SKM-1 treated with dmso at 0.1 percent for 144 hours (cell line): Measurements from ENCODE around the gene SLC4A1.

Source experiments
- DNase-seq: peaks from one replicate; lab custom pipeline; 2025; ENCODE audit not compliant: unreplicated experiment; lab: John Stamatoyannopoulos, UW

SLC4A1 gene

GRCh38 chr17:44221862-44222111 lies 46.1 kb downstream of the SLC4A1 start:
- DNase-seq, result no peak

- peak; percentile 53 for DNase-seq
These were observed 46.7 kb downstream of the SLC4A1 start for GRCh38 chr17:44221084-44221861.

GRCh38 chr17:44220213-44221083 lies 47.5 kb downstream of the SLC4A1 start:
- DNase-seq, result no peak

- peak; percentile 27 for DNase-seq
These were observed 48.2 kb downstream of the SLC4A1 start, which contains the start of gene UBTF for GRCh38 chr17:44219616-44220212. Gene UBTF, minus strand, starts transcription at chr17:44219675. Its CDS starts 1,446 bp downstream, at chr17:44218229.

- peak; percentile 51 for DNase-seq
These were observed 48.8 kb downstream of the SLC4A1 start for GRCh38 chr17:44219108-44219615.

GRCh38 chr17:44218344-44219107 lies 49.4 kb downstream of the SLC4A1 start:
- DNase-seq, result peak; percentile 93

GRCh38 chr17:44217738-44218343 lies 50.1 kb downstream of the SLC4A1 start:
- DNase-seq, result no peak

- no peak for DNase-seq
These were observed 51.2 kb downstream of the SLC4A1 start for GRCh38 chr17:44216694-44217093.

GRCh38 chr17:44216173-44216572 lies 51.8 kb downstream of the SLC4A1 start:
- no peak for DNase-seq

- DNase-seq, result no peak
These were observed 53.0 kb downstream of the SLC4A1 start for GRCh38 chr17:44214896-44215295.

GRCh38 chr17:44214230-44214494 lies 53.8 kb downstream of the SLC4A1 start:
- no peak for DNase-seq

GRCh38 chr17:44213403-44214229 lies 54.3 kb downstream of the SLC4A1 start:
- no peak for DNase-seq

- DNase-seq, result no peak
These were observed 55.2 kb downstream of the SLC4A1 start for GRCh38 chr17:44212507-44213402.

- no peak for DNase-seq
These were observed 56.4 kb downstream of the SLC4A1 start for GRCh38 chr17:44211281-44212265.

- peak; percentile 58 for DNase-seq
These were observed 57.4 kb downstream of the SLC4A1 start for GRCh38 chr17:44210342-44211192.

- no peak for DNase-seq
These were observed 58.1 kb downstream of the SLC4A1 start for GRCh38 chr17:44209786-44210341.
